ENCODE results near the gene ARFIP2. TPM values are rescaled to one million over a fixed set of nuclear protein-coding genes. Genes with fewer than 3 reads are reported as not detected.

Gene ARFIP2, protein sequence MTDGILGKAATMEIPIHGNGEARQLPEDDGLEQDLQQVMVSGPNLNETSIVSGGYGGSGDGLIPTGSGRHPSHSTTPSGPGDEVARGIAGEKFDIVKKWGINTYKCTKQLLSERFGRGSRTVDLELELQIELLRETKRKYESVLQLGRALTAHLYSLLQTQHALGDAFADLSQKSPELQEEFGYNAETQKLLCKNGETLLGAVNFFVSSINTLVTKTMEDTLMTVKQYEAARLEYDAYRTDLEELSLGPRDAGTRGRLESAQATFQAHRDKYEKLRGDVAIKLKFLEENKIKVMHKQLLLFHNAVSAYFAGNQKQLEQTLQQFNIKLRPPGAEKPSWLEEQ
- 10 to 100 TPM; 47.3 to 61.9 (median 50.0) TPM for total RNA-seq
- 39.9 TPM for total RNA-seq (2013)
- 47.3 to 70.3 (median 55.9) reads per million in 29 experiments for total RNA-seq

DNA sequence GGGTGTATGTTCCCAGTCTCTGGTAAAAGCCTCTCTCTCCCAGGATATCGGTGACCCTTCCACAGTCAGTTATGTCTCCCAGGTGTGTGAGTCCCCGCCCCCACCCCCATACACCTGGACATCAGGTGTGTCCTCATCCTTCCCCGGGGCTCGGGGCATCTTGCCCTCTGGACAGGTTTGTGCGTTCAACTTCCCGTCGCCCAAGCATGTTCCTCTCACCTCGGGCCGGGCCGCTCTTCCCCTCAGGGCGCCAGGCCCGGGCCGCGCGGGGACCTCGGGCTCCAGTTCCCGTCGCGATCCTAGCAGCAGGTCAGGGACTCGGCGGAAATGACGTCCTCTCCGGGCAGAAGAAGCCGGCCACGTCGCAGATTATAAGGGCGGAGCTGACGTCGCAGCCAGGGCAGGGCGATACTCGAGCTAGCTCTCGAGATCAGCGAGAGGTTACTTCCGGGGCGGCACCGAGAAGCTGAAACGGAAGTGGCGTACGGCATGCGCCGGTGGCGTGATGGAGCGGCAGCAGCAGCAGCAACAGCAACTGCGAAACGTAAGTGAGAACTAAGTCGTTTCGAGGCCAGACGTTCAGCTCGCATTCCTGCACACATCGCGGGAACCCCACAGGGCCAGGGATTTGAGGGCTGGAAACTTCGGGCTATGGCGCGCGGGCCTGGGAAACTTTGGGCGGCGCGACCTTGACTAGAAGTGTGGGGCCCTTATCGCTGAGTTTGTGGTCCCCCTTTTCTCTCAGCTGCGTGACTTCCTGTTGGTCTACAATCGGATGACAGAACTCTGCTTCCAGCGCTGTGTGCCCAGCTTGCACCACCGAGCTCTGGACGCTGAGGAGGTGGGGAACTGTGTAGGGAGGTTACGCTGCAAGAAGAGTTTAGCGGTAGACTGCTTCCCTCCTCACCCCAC lies at the start of gene ARFIP2, which contains the start of gene TIMM10B:
Gene ARFIP2, minus strand, starts transcription at position 320 of the 912 bp plus-strand sequence. CDS start 910 bp downstream, outside the sequence.
Gene TIMM10B, plus strand, starts transcription at position 490 of the 912 bp plus-strand sequence. Its CDS starts 16 bp downstream, at position 506.
- Mint-ChIP-seq H3K36me3 (peaks cover 27% of the 10 kb centered on the region), H3K9me3 (no peaks in the 10 kb centered on the region), H3K27me3 (no peaks in the 10 kb centered on the region), H3K4me1 (peaks cover 43 to 46% (median 45%) of the 10 kb centered on the region in 3 donors), H3K4me3 (peak within 1 kb of the TSS; percentile 92 to 96 (median 96)), H3K27ac (peak within 1 kb of the TSS; percentile 97 to 98)
- Histone ChIP-seq H3K9me3 (no peaks in the 10 kb centered on the region), H3K27ac (ENCODE audit: low read length) (peak within 1 kb of the TSS; percentile 97), H3K36me3 (ENCODE audit: control insufficient read depth in 2 of 2, extremely low read depth in 1 of 2, insufficient read depth in 1 of 2, low read length in 1 of 2) (peaks cover 27 to 60% of the 10 kb centered on the region in 2 donors), H3K4me3 (ENCODE audit: control insufficient read depth in 1 of 2, extremely low read depth in 1 of 2, low read length in 1 of 2) (peak within 1 kb of the TSS; percentile 90 to 94), H3K4me1 (ENCODE audit: control insufficient read depth in 1 of 2, extremely low read depth in 1 of 2, insufficient read depth in 2 of 2, low read length in 2 of 2) (peaks cover 18 to 26% of the 10 kb centered on the region in 2 experiments), H3K27me3 (replicated peaks in 1 of 2; ENCODE audit: control insufficient read depth in 2 of 2, extremely low read depth in 1 of 2, insufficient read depth in 2 of 2, low read length in 1 of 2) (no peaks in the 10 kb centered on the region)
- under 1% methylated on average over 59 of the region's 66 CpGs for WGBS (ENCODE audit: insufficient coverage)
- CTCF ChIA-PET, result interaction anchor here (0.5 to 2.8 kb wide), 9 partner anchors 38 to 270 kb away, joined by 3 to 16 read pairs (median 4); partner anchors contain the start of genes MRPL17 (in 1 of the 2) and TPP1 (in 1 of the 2)
- POLR2A ChIA-PET, result interaction anchor here (0.7 to 1.8 kb wide), 13 partner anchors 9 to 1506 kb away, joined by 3 to 15 read pairs (median 3); partner anchors contain the start of genes EIF3F (in 1 of the 2), SMPD1 (in 1 of the 2) and TPP1 (in 1 of the 2)
- ATAC-seq (replicated peaks in 1 of 4) (peak; percentile 95 to 98 (median 98)), DNase-seq (peak; percentile 82 to 99 (median 97))

DNA sequence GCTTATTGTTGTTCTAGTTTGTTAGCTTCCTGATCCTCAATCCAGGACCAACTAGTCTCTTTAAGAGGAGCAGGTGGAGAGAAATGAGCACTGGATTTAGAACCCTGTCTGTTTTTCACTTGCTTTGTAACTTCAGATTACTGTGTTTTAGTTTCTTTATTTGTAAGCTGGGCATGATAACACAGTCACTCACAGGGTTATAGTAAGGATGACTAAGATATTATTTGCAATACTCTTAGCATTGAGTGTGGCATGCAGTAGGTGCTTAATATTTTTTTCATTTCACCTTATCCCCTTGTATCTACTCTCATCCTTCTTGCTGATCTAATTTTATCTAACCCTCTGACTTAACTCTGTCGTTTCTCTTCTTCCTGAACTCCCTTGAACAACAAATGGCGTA lies 49.7 kb upstream of the ARFIP2 start:
- H3K36me3 ChIP-seq (ENCODE audit: control insufficient read depth in 2 of 2, extremely low read depth in 1 of 2, insufficient read depth in 1 of 2, low read length in 1 of 2), result peaks cover 3 to 12% of the 10 kb centered on the region in 2 donors
- Mint-ChIP-seq H3K4me1 (peaks cover 12 to 17% (median 17%) of the 10 kb centered on the region in 3 donors), H3K27ac (no peak overlapping the region), H3K36me3 (peaks cover 15% of the 10 kb centered on the region), H3K4me3 (no peak overlapping the region), H3K9me3 (no peaks in the 10 kb centered on the region), H3K27me3 (no peaks in the 10 kb centered on the region)
- H3K4me1 ChIP-seq (ENCODE audit: control insufficient read depth in 1 of 2, extremely low read depth in 1 of 2, insufficient read depth in 2 of 2, low read length in 2 of 2), result peaks cover 3 to 5% of the 10 kb centered on the region in 2 experiments
- no peak overlapping the region for H3K27ac ChIP-seq (ENCODE audit: low read length)
- CTCF ChIA-PET, result interaction anchor here (0.6 to 4.2 kb wide), 24 partner anchors 9 to 1041 kb away, joined by 3 to 29 read pairs (median 4); partner anchors contain the start of genes MRPL17 (in 1 of the 2), TAF10 (in 1 of the 2) and TPP1 (in 1 of the 2)
- DNase-seq, result no peak
- H3K9me3 ChIP-seq, result no peaks in the 10 kb centered on the region
- WGBS (ENCODE audit: insufficient coverage), result 86% methylated on average over 2 of the region's 2 CpGs
- POLR2A ChIA-PET, result no interaction called here
- no peak for ATAC-seq (replicated peaks in 1 of 4)
- no peak overlapping the region for H3K4me3 ChIP-seq (ENCODE audit: control insufficient read depth in 1 of 2, extremely low read depth in 1 of 2, low read length in 1 of 2)
- no peaks in the 10 kb centered on the region for H3K27me3 ChIP-seq (replicated peaks in 1 of 2; ENCODE audit: control insufficient read depth in 2 of 2, extremely low read depth in 1 of 2, insufficient read depth in 2 of 2, low read length in 1 of 2)

DNA sequence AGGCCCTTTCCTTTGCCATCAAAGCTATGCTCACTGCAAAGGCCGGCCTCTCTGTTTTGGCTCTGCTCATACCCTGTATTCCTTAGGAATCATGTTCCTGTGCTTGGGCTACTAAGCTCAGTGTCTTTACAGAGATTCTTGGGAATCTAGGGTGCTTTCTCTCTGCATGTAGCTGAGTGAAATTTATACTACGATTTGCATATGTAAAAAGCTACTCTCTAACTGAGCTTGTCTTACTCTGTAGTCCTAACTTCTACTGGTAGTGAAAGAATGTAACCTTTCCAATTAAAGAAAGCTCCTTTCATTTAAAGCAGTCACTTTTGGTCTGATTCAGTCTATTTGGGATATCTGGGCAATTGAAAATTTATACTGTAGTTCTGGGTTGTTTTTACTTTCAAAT lies 48.1 kb upstream of the ARFIP2 start:
- peaks cover 19% of the 10 kb centered on the region for H3K36me3 Mint-ChIP-seq
- H3K9me3 Mint-ChIP-seq, result no peaks in the 10 kb centered on the region
- peak overlapping the region in 1 of 2 donors; percentile 25 for H3K27ac Mint-ChIP-seq
- H3K4me1 Mint-ChIP-seq, result peaks cover 19 to 29% (median 24%) of the 10 kb centered on the region in 3 donors
- CTCF ChIA-PET, result interaction anchor here (0.5 to 4.2 kb wide), 8 partner anchors 23 to 1458 kb away, joined by 3 to 29 read pairs (median 4); partner anchors contain the start of genes EIF3F (in 1 of the 2) and MRPL17 (in 1 of the 2)
- ATAC-seq (replicated peaks in 1 of 4) (no peak), DNase-seq (no peak)
- POLR2A ChIA-PET, result no interaction called here
- no peak overlapping the region for H3K4me3 Mint-ChIP-seq
- 100% methylated on average over 1 of the region's 2 CpGs for WGBS (ENCODE audit: insufficient coverage)
- H3K27me3 Mint-ChIP-seq, result no peaks in the 10 kb centered on the region
- H3K27ac ChIP-seq (ENCODE audit: low read length), result no peak overlapping the region
- H3K9me3 ChIP-seq, result no peaks in the 10 kb centered on the region
- H3K27me3 ChIP-seq (replicated peaks in 1 of 2; ENCODE audit: control insufficient read depth in 2 of 2, extremely low read depth in 1 of 2, insufficient read depth in 2 of 2, low read length in 1 of 2), result no peaks in the 10 kb centered on the region
- H3K4me3 ChIP-seq (ENCODE audit: control insufficient read depth in 1 of 2, extremely low read depth in 1 of 2, low read length in 1 of 2), result no peak overlapping the region
- peaks cover 3 to 8% of the 10 kb centered on the region in 2 experiments for H3K4me1 ChIP-seq (ENCODE audit: control insufficient read depth in 1 of 2, extremely low read depth in 1 of 2, insufficient read depth in 2 of 2, low read length in 2 of 2)
- H3K36me3 ChIP-seq (ENCODE audit: control insufficient read depth in 2 of 2, extremely low read depth in 1 of 2, insufficient read depth in 1 of 2, low read length in 1 of 2), result peaks cover 3 to 14% of the 10 kb centered on the region in 2 donors

DNA sequence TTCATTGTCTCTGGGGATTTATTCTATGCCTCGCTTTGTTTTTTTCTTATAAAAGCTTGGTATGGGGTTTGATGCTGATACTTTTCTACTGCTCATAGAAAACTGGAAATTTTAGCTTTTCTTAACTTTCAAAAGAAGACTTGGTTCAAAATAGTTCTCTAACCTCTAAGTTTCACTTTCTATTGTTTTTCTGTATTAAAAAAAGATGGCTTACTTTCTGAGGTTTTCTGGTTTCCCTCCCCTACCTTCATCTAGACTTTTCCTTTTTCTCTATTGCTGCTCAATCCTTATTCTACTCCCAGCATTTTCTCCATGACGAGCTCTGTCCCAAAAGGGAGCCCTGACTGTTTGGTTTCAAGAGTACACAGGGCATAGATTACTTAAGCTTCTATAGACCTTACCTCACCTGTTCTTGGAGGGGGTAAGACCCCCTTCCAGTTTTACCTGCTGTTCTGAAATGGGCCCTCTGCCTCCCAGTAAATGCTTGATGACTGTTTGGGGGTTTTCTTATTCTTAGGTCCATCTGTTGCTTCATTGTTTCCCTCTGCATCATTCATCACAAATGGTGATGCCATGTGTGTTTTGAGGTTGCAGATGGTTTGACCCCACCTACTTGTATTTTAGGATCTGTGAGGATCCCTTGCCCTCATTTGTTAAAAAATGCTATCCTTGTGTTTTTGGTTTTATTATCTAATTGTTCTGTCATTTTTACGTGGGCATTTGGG lies 45.4 kb upstream of the ARFIP2 start:
- peaks cover 3 to 8% of the 10 kb centered on the region in 2 experiments for H3K4me1 ChIP-seq (ENCODE audit: control insufficient read depth in 1 of 2, extremely low read depth in 1 of 2, insufficient read depth in 2 of 2, low read length in 2 of 2)
- ATAC-seq (replicated peaks in 1 of 4) (peak in 1 of 4 experiments; percentile 47), DNase-seq (peak in 1 of 35 experiments; percentile 6)
- H3K36me3 ChIP-seq (ENCODE audit: control insufficient read depth in 2 of 2, extremely low read depth in 1 of 2, insufficient read depth in 1 of 2, low read length in 1 of 2), result peaks cover 0 to 3% of the 10 kb centered on the region in 2 donors
- peak overlapping the region; percentile 30 for H3K27ac ChIP-seq (ENCODE audit: low read length)
- Mint-ChIP-seq H3K27ac (peak overlapping the region; percentile 95 to 97), H3K9me3 (no peaks in the 10 kb centered on the region), H3K27me3 (no peaks in the 10 kb centered on the region), H3K4me3 (peak overlapping the region; percentile 67 to 71 (median 70)), H3K4me1 (peaks cover 19 to 29% (median 28%) of the 10 kb centered on the region in 3 donors), H3K36me3 (peaks cover 24% of the 10 kb centered on the region)
- CTCF ChIA-PET, result interaction anchor here in 1 of 2 donors (0.6 kb wide), 1 partner anchor 9 kb away, joined by 3 read pairs; no protein-coding TSS in a partner anchor
- H3K27me3 ChIP-seq (replicated peaks in 1 of 2; ENCODE audit: control insufficient read depth in 2 of 2, extremely low read depth in 1 of 2, insufficient read depth in 2 of 2, low read length in 1 of 2), result no peaks in the 10 kb centered on the region
- H3K4me3 ChIP-seq (ENCODE audit: control insufficient read depth in 1 of 2, extremely low read depth in 1 of 2, low read length in 1 of 2), result no peak overlapping the region
- POLR2A ChIA-PET, result interaction anchor here (0.6 to 1.0 kb wide), 2 partner anchors 137 to 180 kb away, joined by 3 to 12 read pairs; no protein-coding TSS in a partner anchor
- WGBS (ENCODE audit: insufficient coverage), result no CpG with 5 or more reads among the region's 3 CpGs
- no peaks in the 10 kb centered on the region for H3K9me3 ChIP-seq

DNA sequence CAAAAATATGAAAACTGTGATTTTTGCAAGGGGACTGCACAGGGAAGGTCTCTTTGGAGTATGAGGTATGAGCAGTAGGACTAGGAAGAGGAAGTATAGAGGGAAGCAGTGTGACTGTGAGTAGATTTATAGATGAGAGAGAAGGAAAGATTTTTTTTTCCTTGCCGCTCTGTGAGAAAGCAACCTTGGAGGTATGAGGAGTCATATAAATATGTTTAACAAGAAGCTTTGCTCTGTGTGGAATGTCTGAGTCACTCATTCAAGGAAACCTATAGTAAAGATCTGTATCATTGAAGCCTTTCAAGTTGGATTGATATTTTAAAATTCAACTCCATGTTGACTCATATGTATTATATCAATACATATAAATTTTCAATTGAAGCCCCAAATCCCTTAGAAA lies 42.1 kb upstream of the ARFIP2 start:
- POLR2A ChIA-PET, result interaction anchor here in 1 of 2 donors (1.0 kb wide), 1 partner anchor 1461 kb away, joined by 3 read pairs; no protein-coding TSS in a partner anchor
- Mint-ChIP-seq H3K9me3 (no peaks in the 10 kb centered on the region), H3K27ac (no peak overlapping the region), H3K4me3 (no peak overlapping the region), H3K4me1 (peaks cover 19 to 29% (median 28%) of the 10 kb centered on the region in 3 donors), H3K27me3 (no peaks in the 10 kb centered on the region), H3K36me3 (peaks cover 49% of the 10 kb centered on the region)
- Histone ChIP-seq H3K27ac (ENCODE audit: low read length) (no peak overlapping the region), H3K4me1 (ENCODE audit: control insufficient read depth in 1 of 2, extremely low read depth in 1 of 2, insufficient read depth in 2 of 2, low read length in 2 of 2) (peaks cover 3 to 8% of the 10 kb centered on the region in 2 experiments), H3K27me3 (replicated peaks in 1 of 2; ENCODE audit: control insufficient read depth in 2 of 2, extremely low read depth in 1 of 2, insufficient read depth in 2 of 2, low read length in 1 of 2) (no peaks in the 10 kb centered on the region), H3K9me3 (no peaks in the 10 kb centered on the region), H3K36me3 (ENCODE audit: control insufficient read depth in 2 of 2, extremely low read depth in 1 of 2, insufficient read depth in 1 of 2, low read length in 1 of 2) (peaks cover 4 to 16% of the 10 kb centered on the region in 2 donors), H3K4me3 (ENCODE audit: control insufficient read depth in 1 of 2, extremely low read depth in 1 of 2, low read length in 1 of 2) (no peak overlapping the region)
- DNase-seq, result no peak
- no CpG with 5 or more reads among the region's 1 CpG for WGBS (ENCODE audit: insufficient coverage)
- no peak for ATAC-seq (replicated peaks in 1 of 4)
- CTCF ChIA-PET, result interaction anchor here (0.6 kb wide), 2 partner anchors 16 to 146 kb away, joined by 3 read pairs; no protein-coding TSS in a partner anchor
